Measurements from ENCODE around the gene NEDD1.

Gene NEDD1, protein sequence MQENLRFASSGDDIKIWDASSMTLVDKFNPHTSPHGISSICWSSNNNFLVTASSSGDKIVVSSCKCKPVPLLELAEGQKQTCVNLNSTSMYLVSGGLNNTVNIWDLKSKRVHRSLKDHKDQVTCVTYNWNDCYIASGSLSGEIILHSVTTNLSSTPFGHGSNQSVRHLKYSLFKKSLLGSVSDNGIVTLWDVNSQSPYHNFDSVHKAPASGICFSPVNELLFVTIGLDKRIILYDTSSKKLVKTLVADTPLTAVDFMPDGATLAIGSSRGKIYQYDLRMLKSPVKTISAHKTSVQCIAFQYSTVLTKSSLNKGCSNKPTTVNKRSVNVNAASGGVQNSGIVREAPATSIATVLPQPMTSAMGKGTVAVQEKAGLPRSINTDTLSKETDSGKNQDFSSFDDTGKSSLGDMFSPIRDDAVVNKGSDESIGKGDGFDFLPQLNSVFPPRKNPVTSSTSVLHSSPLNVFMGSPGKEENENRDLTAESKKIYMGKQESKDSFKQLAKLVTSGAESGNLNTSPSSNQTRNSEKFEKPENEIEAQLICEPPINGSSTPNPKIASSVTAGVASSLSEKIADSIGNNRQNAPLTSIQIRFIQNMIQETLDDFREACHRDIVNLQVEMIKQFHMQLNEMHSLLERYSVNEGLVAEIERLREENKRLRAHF

DNA sequence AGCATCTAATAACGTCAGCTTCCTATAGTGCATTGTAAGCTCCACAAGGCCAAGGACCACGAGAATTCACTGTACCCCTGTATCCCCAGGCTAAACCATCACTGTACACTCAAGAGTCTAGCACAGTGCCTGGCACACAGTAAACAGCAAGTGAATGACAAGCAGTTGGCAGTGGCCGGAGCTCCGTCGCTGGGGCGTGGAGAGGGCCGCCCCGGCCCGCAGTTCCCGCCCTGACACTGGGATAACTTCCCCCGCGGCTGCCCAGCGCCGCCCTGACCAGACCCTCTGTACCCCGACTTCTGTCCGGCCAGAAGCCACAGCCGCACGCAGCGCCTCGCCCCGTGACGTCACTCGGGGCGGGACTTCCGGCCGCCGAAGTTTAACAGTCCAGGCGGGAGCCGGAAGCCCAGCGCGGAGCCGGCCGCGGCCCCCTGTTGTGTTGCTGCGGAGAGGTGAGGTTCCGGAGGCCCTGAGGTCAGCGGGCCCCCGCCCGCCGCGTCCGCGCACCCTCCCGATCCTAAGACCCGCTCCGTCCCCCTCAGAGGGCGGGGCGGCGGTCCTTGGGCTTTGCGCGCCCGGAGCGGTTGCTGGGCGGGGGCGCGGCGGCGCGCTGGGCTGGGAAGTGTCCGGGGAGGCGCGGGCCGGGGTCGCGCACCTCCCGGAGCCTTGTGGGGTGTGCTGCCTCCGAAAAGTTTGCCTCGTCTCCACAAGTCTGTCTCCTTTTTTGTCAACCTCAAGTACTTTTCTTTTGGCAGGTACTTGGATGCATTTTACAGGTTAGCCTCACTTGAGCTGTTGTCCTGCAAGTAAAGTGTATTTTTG lies at the start of gene NEDD1:
TSS of gene NEDD1 (plus strand) at position 409 of the 822 bp plus-strand sequence. CDS start 2,503 bp downstream, outside the sequence.
- DNase-seq, result peak; percentile 79 to 87

DNA sequence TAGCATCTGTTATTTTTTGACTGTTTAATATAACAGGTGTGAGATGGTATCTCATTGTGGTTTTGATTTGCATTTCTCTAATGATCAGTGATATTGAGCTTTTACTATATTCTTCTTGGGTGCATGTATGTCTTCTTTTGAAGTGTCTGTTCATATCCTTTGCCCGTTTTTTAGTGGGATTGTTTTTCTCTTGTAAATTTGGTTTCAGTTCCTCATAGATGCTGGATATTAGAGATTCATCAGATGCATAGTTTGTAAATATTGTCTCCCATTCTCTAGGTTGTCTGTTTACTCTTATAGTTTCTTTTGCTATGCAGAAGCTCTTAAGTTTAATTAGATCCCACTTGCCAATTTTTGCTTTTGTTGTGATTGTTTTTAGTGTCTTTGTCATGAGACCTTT lies 48.9 kb upstream of the NEDD1 start:
- no peak for DNase-seq

GRCh38 chr12:96861656-96862055 lies 45.4 kb upstream of the NEDD1 start:
- no peak for DNase-seq

- DNase-seq, result no peak
These were observed 44.7 kb upstream of the NEDD1 start for GRCh38 chr12:96862326-96862725.

DNA sequence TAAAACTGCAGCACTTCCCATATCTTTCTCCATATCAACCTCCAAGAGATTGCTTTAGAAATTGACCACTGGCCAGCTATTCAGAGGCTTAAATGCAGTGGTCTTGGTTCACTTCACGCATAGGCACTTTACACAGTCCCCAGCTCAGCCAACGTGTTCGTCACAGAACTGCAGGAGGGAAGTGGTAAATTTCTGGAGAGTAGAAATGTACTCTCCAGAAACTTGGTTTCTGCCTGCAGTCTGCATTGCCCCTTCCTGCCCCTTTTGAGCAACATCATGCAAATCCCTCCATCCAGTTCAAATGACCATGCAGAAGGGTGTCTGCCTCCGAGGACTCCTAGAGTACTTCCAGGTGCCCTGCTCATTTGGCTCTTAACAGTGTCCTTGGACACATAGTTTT lies 42.7 kb upstream of the NEDD1 start:
- DNase-seq, result no peak

- DNase-seq, result no peak
These were observed 40.1 kb upstream of the NEDD1 start for GRCh38 chr12:96866801-96867590.

GRCh38 chr12:96870946-96871345 lies 36.1 kb upstream of the NEDD1 start:
- DNase-seq, result no peak

DNA sequence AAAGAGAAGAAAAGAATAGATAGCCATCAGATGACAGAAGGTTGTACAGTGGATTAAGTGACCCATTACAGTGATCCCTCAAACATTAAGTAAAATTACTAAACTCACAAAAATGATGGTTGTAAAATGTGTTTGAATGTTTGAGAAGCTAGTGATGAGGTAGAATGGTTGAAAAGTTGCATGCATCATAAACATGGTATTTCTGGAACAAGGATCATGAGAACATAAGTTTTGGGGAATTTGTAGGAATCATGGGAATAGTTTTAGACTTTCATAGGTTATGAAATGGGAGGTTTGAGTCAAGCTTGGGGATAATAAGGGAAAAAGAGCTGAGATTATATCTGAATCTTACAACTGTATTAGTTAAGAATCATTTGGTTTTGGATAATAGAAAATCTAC lies 34.1 kb upstream of the NEDD1 start:
- DNase-seq, result no peak

DNA sequence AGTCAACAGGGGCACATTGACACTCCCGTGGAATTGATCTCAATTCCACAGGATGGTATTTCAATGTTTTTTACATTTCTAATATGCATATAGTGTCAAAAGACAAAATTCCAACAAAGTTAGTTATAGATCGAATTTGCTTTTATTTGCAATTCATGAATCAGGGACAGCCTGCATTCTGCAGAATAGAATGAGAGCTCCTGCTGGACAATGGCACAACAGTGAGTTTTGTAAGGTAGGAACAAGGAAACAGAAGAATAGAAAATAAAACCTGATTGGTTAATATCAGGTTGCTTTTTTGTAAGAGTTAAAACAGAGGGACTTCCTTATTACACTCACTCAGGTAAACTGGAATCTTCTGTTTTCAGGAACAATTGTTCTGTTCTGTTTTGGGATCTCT lies 32.8 kb upstream of the NEDD1 start:
- DNase-seq, result no peak

GRCh38 chr12:96876966-96877365 lies 30.1 kb upstream of the NEDD1 start:
- no peak for DNase-seq

GRCh38 chr12:96878704-96879103 lies 28.4 kb upstream of the NEDD1 start:
- no peak for DNase-seq

- no peak for DNase-seq
These were observed 27.8 kb upstream of the NEDD1 start for GRCh38 chr12:96879301-96879700.

DNA sequence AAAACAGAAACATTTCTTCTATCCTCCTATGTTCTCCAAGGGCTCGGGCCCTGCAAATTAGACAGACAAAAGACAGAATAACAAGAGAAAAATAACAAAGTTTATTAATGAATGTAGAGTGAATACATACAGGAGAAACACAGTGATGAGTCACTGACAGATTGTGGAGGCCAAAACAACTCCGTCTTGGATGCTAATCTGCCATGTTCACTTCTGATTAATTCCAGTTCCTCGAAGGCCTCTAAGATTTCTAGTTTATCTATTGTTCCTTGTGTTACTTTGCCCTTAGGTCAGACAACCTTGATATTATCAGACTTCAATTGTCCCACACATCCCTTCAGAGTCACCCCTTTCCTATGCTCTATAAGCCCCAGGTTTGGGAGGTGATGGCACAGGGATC lies 26.8 kb upstream of the NEDD1 start:
- no peak for DNase-seq

- DNase-seq, result no peak
These were observed 25.4 kb upstream of the NEDD1 start for GRCh38 chr12:96881608-96882007.

DNA sequence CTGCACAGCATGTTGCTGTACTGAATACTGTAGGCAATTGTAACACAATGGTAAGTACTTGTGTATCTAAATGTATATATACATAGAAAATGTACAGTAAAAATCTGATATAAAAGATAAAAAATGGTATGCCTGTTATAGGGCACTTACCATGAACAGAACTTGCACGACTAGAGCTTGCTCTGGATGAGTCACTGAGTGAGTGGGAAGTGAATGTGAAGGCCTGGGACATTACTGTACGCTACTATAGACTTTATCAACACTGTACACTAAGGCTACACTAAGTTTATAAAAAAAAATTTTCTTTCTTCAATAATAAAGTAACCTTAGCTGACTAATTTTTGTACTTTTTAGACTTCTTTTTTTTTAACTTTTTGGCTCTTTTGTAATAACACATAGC lies 24.2 kb upstream of the NEDD1 start:
- no peak for DNase-seq

DNA sequence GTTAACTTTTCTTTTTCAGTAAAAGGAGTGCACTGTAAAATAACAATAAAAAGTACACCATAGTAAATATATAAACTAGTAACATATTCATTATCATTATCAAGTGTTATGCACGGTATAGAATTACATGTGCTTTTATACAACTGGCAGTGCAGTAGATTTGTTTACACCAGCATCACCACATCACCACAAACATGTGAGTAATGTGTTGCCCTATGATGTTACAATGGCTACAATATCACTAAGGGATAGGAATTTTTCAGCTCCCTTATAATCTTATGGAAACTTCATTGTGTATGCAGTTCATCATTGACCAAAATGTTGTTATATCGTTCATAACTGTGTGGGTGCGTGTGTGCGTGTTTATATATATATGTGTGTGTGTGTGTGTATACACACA lies 23.5 kb upstream of the NEDD1 start:
- DNase-seq, result no peak

- no peak for DNase-seq
These were observed 19.9 kb upstream of the NEDD1 start for GRCh38 chr12:96886998-96887677.

DNA sequence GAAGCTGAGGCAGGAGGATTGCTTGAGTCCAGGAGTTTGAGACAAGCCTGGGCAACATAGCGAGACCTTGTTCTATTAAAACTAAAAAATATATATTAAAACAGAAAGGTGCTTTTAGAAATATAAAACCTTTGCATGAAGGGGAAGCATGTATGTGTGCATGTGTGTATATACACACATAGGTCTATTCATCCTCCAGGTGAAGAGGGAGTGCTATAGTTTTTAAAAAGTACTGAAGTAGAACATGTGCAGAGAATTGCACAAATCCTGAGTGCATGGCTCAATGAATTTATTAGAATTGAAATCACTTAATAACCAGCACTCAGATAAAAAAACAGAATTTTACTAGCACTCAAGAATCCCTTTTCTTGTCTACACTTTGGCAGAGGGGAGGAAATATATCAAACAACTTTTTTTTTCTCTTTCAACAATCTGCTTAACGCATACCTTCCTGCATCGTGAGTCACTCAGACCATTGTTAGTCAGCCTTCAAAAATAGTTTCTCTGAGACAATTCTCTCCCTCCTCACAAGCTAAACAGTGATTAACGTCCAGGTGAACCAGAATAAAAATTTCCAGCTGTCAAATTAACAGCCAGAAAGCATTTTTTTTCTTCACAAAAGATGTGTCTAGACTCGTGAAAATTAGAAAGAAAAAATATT lies 17.7 kb upstream of the NEDD1 start:
- no peak for DNase-seq

GRCh38 chr12:96890331-96890730 lies 16.7 kb upstream of the NEDD1 start:
- DNase-seq, result no peak

DNA sequence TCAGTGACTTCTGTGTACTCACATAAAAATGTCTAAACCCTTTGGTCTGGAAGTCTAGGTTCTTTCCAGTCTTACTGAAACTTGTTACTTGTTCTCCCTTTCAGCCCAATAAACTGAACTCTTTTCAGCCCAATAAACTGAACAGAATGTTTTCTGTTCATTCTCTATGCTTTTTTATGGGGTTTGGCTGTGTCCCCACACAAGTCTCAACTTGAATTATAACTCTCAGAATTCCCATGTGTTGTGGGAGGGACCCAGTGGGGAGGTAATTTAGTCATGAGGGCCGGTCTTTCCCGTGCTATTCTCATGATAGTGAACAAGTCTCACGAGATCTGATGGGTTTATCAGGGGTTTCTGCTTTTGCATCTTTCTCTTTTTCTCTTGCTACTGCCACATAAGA lies 15.0 kb upstream of the NEDD1 start:
- no peak for DNase-seq

DNA sequence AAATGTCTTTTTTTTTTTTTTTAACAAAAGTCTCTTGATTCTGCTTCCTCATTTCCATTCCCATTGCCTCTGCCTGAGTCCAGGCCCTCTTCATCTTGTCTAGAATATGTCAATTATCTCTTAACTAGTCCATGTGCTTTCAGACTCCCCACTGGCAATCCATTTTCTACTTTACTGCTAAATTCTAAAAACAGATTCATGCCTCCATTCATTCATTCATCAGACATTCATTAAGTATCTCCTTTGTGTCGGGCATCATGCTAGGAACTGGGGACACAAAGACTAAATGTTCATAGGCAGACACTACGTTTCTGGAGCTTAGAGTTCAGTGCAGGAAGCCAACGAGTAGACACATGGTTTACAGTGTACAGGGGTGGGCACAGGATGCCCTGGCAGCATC lies 9.6 kb upstream of the NEDD1 start:
- no peak for DNase-seq

DNA sequence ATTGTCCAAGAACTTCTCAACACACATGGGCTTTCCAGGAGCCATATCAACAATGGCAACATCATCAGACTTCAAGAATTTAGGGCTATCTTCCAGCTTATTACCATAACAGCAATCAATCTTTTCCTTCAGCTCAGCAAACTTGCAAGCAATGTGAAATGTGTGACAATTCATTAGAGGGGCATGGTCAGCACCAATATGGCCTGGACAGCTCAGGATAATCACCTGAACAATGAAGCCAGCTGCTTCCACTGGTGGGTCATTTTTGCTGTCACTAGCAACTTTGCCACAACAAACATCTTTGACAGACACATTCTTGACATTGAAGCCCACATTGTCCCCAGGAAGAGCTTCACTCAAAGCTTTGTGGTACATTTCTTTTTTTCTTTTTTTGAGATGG lies 5.9 kb upstream of the NEDD1 start:
- DNase-seq, result no peak

Measured in NCI-H2081 (cell line).